DMS 273 treated with DMSO at 0.1 percent for 48 hours (cell line): Measurements from ENCODE around the gene CARD8.
"Not testable (repeated sequence)": the region's sequence is repeated elsewhere in the genome, so short reads cannot be mapped to it uniquely, and the experiment has no call there.

Experiments used
- DNase-seq: peaks from one replicate; lab custom pipeline; 2025; lab: John Stamatoyannopoulos, UW

Gene CARD8, protein sequence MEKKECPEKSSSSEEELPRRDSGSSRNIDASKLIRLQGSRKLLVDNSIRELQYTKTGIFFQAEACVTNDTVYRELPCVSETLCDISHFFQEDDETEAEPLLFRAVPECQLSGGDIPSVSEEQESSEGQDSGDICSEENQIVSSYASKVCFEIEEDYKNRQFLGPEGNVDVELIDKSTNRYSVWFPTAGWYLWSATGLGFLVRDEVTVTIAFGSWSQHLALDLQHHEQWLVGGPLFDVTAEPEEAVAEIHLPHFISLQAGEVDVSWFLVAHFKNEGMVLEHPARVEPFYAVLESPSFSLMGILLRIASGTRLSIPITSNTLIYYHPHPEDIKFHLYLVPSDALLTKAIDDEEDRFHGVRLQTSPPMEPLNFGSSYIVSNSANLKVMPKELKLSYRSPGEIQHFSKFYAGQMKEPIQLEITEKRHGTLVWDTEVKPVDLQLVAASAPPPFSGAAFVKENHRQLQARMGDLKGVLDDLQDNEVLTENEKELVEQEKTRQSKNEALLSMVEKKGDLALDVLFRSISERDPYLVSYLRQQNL

DNA sequence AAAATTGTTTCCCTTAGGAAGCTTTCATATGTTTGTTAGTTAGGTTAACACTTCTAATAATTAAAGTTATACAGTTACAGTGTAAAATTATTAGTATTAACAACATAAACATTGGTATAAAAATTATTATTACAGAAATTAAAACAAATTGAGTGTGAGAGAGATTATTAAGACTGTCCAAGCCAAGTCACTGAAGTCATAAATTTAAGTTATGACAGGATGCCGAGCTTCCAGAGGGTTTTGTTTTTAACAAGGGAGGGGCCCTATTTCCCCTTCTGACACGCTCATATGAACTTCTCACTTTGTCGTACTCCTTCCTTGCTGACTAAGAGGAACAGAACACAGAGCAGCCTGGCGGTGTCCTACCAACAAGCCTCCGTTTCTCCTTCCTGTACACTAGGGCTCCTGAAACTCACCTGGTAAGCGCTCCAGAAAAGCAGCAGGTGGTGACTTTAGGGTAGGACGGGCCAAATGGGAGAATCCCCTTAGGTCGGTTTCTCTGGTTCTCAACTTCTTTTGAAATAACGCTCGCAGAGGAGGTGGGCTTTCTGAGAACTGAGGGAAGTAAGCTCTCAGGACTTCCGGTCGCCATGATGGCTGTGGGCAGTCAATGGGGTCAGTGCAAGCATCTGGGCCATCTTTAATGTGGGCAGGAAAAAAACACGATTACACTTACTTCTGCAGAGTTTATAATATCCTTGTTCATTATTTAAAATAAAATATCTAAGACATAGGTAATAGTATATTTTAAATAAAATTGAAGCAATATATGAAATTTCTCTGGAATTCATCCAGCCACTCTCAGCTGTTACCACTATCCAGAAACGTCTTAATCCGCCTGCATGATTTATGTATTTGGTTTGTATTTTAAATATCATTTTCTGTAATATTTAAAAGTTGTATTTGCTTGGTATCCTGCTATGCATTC is at the start of gene CARD8:
TSS of gene CARD8 (minus strand) at position 537 of the 928 bp plus-strand sequence. CDS start 14,892 bp downstream, outside the sequence.
- DNase-seq: peak; percentile 86

DNA sequence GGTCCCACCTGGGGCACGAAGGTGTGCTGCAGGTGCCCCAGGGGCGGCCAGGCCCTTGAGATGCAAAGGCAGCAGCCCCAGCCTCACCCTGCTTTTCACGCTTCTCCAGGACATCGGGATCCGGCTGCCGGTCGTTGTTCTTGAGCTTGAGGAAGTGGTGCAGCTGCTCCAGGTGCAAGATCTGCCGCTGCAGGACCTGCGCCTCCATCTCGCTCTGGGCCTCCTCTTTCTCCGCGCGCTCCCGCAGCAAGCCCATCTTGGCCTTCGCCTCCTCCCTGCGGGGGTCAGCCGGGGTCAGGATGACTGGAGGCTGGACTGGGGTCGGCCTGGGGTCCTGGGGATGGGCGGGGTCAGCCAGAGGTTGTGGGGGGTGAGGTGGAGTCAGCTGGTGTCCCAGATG is 48.2 kb upstream of the CARD8 start:
- DNase-seq: no peak

DNA sequence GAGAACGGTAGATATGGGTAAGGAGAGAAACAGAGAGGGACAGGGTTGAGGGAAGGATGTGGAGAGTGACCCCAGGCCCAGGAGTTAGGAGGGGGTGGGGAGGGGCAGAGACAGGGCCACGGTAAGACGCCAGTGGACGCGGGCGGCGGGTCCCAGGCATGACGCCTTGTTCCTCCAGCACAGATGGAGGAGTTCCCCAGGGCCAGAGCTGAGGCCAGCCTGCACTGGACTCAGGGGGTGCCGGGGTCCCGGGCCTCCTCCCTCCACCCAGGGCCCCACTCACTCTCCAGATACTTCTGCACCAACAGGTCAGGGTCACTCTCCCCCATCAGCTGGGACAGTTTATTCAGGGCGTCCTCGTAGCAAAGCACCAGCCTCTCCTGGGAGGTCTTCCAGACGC is 47.7 kb upstream of the CARD8 start:
- no peak for DNase-seq

DNA sequence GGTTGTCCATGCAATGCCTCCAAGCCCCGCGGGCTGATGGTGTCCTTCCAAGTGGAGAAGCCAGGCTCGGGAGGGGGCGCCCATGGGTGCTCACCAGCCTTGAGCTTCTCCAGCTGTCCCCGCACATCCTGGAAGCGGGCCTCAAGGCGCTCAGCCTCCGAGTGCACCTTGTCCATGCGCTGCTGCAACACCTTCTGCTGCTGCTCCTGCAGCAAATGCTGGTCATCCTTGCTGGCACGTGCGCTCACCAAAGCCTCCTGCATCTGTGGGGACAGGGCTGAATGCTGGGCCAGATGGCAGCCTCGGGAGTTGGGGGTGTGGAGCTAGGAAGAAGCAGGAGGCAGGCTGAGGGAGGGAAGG is 46.9 kb upstream of the CARD8 start:
- peak; percentile 41 for DNase-seq

DNA sequence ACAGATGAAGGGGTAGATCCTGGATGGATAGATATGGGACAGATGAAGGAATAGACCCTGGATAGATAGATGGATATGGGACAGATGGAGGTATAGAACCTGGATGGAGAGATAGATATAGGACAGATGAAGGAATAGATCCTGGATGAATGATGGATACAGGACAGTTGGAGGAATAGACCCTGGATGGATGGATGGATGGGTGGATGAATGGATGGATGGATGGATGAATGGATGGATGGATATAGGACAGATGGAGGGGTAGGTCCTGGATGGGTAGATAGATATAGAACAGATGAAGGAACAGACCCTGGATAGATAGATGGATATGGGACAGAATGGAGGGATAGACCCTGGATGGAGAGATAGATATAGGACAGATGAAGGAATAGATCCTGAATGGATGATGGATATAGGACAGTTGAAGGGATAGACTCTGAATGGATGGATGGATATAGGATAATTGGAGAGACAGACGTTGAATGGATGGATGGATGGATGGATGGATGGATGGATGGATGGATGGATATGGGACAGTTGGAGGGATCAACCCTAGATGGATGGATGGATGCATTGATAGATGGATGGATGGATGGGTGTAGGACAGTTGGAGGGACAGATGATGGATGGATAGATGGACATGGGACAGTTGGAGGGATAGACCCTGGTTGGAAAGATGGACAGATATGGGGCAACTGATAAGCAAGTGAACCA is 46.3 kb upstream of the CARD8 start:
- DNase-seq: no peak

DNA sequence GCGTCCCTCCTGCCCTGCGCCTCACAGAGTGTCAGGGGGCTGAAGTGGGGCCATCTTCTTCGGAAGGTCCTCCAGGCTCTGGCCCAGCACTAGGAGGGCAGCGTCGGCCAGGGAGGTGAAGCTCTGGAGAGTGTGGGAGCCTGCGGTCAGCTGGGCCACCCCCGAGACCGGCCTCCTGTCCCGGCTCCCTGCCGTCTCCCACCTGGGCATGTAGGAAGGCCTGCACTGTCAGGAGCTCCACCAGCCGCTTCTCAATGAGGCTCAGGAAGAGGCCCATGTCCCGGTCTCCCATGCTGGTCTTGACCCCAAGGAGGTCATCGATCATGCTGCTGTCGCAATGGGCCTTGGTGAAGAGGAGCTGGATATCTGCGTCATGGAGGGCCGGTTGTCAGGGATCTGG is 42.3 kb upstream of the CARD8 start:
- no peak for DNase-seq

DNA sequence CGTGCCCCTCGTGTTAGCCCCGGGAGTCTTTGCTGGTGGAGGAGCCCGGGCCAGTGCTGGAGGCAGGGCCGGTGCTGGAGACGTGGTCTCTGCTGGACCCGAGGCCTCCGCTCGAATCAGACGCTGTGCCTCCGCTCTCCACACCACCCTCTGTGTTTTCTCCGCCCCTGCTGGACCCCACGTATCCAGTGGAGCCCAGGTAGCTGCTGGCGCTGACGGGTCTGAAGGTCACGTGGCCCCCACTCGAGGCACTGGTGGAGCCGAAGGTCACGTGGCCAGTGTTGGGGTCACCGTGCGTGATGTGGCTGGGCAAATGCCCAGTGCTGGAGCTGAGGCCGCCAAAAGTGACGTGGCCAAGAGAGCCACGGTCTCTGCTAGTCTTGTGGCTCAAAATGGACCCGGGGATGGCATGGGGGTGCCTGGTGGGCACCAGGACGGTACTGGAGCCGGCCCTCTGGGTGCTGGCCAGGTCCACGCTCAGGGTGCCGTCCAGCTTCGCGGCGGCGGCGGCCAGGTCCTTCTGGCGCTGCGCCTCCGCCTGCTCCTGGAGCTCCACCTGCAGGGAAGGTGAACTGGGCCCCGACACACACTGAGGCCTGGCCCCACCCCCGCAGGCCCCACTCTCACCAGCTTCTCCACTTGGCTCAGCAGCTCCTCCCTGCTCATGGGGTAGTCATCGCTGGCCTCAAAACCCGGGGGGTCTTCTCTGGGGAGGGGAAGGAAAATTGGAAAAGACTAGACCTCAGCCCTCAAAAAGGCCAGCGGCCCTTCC is 41.4 kb upstream of the CARD8 start:
- no peak for DNase-seq

DNA sequence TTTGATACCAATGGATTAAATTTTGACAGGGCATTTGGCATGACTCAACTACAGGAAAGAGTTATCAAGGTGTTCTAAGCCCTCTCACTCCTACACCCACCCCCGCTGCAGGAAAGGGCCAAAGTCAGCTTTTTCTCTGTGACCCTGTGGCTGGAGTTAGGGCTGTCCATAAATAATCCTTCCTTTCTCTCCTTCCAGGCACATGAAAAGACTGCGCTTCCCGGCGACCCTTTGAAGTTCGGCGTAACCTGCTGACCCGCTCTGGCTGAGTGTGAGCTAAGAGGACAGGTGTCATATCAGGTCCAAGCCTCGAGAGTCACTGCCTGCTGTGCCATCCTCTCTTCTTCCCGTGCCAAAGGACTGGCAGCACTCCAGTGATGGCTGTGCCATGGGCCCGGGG is 39.7 kb upstream of the CARD8 start:
- DNase-seq: no peak

DNA sequence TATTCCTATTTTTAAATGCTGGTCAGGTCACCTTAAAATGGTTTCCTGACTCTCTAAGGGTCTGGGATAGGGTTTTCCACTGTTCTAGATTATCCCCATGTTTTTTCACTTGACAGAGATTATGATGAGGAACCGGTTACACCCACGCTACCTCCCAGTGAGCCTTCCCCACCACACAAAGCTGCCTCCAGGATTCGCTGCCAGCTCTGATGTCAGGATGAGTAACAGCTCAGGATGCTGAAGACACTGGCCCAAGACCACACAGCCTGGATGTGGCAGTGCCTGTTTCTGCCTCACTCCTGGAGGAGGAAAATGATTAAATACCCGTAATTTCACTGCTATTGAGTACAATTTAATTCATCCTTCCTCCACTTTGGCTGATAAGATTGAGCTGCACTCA is 37.1 kb upstream of the CARD8 start:
- no peak for DNase-seq

DNA sequence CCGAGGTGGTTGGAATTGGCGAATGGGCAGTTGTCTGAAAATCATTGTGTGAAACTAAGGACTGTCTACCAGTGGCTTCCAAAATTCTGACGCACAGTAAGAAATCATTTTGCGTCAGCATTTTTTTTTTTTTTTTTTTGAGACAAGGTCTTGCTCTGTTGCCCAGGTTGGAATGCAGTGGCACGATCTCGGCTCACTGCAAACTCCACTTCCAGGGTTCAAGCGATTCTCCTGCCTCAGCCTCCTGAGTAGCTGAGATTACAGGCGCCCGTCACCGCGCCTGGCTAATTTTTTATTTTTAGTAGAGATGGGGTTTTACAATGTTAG is 35.7 kb upstream of the CARD8 start:
- not testable (repeated sequence) for DNase-seq

DNA sequence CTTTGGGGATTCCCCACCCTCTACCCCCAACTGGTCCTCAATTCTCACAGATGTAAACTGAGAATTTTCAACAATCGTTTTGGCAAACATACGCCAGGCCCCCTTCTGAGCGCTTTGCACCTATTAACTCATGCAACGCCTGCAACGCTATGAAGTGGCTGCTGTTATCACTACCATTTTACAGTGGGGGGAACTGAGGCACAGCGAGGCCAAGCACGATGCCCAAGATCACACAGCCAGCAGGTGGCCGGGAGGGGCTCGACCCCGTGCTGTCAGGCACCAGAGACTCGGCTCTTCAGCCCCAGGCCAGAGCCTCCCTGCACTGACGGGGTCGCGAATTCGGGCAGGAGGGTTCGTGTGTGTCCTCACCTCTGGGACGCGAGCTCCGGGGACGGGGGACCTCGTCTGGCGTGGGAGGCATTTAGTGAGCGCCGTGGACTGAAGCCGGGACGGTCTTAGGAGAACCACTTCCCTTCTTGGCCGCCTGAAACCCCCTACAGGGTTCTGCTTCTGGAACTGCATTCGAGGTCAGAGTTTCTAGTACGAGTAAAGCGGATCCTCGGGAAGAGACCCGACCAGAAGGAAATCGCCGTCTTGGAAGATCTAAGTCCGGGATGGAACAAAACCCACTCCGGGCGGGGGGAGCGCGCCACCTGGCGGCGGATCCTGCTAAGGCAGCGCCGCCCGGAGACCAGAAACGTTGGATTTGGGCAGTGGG is 35.2 kb upstream of the CARD8 start:
- DNase-seq: peak; percentile 45

DNA sequence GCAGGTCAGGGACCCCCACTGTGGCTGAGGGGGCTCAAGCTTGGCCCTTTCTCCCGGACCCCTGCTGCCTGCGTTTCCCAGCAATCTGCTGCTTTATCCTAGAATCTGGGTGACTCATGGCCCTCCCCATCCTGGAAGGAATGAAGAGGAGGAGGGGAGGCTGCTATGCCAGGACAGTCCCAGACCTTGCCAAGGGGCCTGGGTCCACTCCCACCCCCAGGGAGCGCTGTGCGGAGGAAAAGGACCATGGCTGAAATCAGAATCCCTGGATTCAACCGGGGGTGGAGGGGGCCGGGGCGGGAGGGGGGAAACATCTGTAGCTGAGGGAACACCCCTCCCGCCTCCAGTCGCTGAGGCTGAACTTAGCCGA is 34.7 kb upstream of the CARD8 start:
- DNase-seq: no peak

DNA sequence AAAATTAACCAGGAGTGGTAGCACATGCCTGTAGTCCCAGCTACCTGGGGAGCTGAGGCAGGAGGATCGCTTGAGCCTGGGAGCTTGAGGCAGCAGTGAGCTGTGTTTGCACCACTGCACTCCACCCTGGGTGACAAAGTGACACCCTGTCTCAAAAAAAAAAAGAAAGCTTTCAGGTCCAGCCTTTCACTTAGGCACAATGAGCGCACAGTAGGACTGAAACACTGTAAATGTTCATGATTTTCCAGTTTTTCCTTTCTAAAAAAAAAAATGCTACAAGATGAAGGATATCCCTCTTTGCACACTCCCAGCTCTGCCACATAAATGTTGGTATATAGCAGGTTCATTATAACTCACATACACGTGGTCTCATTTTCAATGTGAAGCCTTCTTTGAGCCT is 32.0 kb upstream of the CARD8 start:
- DNase-seq: no peak

DNA sequence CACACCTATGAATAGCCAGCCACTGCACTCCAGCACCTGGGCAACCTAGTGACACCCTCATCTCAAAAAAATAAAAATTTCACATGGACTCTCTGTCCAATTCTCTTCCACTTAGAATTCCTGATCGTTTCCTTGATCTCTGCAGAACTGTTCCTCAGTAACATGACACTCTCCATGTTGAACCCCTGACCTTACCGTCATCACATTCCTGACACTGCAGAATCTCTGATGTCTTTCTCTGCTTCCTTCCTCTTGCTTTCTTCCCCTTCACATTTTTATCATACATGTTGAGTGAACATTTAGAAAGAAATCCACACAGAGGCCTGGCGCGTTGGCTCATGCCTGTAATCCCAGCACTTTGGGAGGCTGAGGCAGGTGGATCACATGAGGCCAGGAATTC is 29.2 kb upstream of the CARD8 start:
- DNase-seq: no peak

DNA sequence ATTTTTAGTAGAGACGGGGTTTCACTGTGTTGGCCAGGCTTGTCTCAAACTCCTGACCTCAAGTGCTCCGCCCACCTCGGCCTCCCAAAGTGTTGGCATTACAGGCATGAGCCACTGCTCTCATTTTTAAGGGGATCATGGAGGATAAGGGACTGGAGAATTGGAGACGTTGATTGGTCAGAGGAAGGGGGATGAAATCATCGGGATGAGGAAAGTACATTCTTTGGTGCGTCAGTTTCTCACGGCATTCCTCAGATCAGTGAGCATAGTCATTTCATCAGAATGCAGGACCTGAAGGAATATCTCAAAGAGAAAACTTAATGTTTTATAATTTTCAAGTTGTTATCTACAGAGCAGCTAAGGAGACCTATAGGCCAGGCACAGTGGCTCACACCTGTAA is 28.2 kb upstream of the CARD8 start:
- DNase-seq: no peak

DNA sequence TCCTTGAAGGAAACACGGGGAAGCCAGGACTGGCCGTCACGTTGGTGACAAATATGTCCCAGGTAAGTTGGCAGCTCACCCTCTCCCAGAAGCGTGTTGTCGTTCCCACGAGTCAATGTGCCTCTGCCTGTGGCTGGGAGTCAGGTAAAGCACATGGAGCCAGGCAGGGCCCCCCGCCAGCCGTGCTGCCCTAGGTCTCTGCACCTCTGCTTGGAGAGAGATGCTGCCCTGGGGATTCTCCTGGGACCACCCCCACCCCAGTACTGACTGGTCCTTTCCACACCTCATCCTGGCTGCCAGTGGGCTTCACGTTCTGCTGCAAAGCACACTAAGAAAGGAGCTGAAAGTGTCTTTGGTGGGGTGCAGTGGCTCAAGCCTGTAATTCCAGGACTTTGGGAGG is 24.0 kb upstream of the CARD8 start:
- no peak for DNase-seq

DNA sequence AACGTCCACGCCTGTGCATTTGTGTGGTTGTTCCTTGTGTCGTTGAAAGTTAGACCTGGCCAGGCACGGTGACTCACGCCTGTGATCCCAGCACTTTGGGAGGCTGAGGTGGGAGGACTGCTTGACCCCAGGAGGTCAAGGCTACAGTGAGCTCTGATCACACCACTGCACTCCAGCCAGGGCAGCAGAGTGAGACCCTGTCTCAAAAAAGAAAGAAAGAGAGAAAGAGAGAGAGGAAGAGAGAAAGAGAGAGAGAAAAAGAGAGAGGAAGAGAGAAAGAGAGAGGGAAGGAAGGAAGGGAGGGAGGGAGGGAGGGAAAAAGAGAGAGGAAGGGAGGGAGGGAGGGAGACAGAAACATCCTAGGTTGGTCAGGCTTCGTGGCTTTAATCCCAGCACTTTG is 19.2 kb upstream of the CARD8 start:
- DNase-seq: no peak

DNA sequence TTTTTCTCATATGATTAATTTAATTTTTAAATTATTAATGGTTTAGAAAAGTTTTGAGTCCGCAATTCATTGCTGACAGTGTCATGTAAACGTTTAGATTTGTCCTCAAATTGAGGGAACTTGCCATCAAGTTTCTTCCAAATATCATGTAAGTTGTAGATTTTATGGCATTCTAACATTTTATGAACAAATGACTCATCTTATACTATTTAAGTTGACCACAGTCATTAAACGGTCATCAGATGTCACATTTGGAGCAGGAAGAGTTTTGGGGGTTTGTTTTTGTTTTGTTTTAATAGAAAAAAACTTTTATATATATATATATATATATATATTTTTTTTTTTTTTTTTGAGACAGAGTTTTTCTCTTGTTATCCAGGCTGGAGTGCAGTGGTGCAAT is 18.5 kb upstream of the CARD8 start:
- DNase-seq: no peak

DNA sequence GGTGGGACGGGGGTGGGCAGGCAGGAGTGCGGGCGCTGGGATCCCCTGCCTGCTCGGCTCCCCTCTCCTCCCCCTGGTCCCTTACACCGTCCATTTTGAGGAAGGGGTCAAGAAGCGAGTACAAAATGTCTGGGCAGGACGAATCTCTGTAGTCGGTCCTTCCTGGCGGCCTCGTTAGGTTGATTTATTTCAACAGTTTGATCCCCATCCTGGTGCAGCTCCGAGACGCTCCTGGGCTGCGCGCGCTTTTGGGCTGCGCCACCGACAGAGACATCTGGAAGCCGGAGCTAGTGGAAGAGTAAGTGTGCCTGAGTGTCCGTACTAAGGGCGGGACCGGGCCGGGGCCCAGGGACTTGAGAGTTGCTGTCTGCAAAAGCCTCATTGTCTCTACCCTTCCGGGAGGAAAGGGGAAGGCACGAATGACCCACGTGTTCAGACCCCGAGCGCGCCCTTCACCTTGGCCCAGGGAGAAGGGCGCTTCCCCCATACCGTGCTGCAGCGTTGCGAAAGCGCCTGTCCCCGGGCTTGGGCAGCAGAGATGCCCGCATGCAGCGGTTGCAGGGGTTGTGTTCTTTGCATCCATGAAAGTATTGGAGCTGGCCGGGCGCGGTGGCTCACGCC is 15.9 kb upstream of the CARD8 start:
- peak; percentile 63 for DNase-seq

DNA sequence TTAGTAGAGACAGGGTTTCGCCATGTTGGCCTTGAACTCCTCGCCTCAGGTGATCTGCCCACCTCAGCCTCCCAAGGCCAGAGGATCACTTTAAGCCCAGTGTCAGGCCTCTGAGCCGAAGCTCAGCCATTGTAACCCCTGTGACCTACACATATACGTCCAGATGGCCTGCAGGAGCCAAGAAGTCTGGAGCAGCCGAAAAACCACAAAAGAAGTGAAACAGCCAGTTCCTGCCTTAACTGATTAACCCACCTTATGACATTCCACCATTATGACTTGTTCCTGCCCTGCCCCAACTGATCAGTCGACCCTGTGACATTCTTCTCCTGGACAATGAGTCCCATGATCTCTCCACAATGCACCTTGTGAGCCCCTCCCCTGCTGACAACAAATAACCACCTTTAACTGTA is 13.9 kb upstream of the CARD8 start:
- DNase-seq: not testable (repeated sequence)

DNA sequence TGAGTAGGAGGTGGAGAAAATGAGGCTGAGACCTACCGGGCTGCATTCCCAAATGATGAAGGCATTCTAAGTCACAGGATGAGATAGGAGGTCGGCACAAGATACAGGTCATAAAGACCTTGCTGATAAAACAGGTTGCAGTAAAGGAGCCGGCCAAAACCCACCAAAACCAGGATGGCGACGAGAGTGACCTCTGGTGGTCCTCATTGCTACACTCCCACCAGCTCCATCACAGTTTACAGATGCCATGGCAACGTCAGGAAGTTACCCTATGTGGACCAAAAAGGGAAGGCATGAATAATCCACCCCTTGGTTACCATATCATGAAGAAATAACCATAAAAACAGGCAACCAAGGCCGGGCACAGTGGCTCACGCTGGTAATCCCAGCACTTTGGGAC is 9.6 kb upstream of the CARD8 start:
- DNase-seq: not testable (repeated sequence)
